ENCODE measurements around the gene SLC25A23.
"Not testable (repeated sequence)": the region's sequence is repeated elsewhere in the genome, so short reads cannot be mapped to it uniquely, and the experiment has no call there.

The SLC25A23 gene

DNA sequence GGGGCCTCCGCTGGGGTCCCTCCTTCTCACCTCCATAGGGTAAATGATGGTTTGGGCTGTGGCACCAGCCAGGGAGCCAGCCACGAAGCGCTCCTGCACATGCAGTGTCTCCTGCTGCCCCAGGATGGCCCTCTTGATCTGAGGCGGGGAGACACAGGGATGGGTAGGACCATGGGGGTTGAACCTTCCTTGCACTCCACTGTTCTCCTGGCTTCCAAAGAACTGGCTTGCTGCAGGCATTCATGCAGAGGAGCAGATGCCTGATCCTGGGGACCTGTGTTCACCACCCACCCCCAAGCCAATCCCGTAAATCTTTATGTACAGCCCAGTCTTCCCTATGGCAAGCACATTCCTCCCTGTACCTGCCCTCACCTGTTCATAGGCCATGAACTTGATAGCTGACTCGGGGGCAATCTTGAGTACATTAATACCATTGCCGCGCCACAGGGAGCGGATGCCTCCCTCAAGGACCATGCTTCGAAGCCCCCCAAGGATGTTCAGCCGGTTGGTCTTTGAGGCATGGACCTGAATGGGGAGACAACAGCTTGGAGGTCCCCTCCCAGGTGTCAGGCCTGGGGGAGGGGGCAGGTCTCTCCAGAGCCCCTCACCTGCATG is 5.5 kb downstream of the SLC25A23 start:
- no peak for DNase-seq

GRCh38 chr19:6452899-6453298 is 6.7 kb downstream of the SLC25A23 start:
- no peak for DNase-seq

DNA sequence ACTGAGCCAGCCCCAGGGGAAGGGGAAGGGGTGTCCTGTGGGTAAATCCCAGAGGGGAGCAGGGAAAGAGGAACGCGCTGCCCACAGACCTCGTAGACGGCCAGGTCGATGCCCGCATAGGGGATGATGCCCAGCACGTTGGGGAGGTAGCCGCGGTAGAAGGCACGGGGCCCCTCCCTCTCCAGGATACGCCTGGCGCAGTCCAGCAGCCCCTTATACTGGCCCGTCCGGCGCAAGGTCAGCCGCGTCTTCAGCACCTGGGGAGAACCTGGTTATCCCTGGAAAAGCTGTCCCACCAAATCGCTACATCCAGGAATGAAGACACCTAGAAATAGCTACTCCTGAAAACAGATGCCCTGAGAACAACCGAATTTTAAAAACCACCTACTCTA is 7.4 kb downstream of the SLC25A23 start:
- no peak for DNase-seq

DNA sequence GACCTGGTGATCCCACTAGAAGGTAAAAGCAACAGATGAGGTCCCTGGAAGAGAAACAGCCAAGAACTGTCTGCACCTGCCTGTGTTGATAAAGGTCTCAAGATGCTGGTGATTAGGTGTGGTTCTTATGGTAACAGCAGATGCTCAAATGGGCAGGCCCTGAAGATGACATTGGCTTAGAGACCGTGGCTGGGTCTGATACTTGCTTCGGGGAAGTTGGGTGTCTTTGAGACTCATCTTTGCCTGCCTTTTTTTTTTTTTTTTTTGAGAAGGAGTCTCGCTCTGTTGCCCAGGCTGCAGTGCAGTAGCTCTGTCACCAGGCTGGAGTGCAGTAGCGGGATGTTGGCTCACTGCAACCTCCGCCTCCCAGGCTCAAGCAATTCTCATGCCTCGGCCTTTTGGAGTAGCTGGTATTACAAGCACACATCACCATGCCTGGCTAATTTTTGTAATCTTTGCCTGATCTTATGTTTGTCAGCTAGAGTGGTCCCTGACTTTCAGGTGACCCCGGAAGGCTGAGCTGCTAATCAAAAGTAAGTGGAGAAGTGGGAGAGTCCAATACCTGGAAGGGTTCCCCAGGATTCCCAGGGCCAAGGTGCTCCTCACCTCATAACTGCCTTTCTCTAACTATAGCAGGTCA is 7.9 kb downstream of the SLC25A23 start:
- no peak for DNase-seq

DNA sequence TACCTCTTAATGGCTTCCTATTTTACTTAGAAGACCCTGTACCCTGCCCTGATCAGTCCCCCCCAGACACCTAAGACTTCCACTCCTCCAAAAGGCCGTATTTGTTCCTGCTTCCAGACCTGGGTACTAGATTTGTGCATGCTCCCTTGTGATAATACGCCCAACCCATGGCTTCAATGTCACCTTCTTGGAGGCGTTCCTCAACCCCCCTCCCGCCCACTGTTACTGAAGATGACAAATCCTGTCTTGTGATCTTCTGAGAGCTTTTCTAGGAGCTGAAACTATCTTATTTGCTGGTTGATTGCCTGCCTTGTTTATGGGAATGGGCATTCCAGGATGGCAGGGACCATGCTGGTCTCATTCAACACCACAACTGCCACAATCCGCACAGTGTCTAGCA is 9.4 kb downstream of the SLC25A23 start:
- no peak for DNase-seq

DNA sequence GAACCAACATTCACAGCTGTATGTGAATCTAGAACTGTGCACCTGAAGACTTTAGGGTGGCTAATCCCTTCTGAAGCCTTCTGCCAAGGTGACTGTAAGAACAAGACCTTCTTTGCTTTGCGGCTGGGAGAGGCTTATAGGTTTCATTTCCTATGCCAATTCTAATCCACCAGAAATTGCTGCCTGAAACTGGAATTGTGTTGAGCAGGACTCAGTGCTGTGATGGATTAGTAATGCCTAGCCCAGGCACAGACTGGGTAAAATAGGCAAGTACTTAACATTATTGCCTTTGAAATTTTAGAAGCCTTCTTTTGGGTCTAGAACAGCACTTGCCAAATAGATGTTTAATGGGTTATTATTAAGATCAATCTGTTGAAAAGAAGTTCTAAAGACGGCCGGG is 11.5 kb downstream of the SLC25A23 start:
- DNase-seq = no peak

DNA sequence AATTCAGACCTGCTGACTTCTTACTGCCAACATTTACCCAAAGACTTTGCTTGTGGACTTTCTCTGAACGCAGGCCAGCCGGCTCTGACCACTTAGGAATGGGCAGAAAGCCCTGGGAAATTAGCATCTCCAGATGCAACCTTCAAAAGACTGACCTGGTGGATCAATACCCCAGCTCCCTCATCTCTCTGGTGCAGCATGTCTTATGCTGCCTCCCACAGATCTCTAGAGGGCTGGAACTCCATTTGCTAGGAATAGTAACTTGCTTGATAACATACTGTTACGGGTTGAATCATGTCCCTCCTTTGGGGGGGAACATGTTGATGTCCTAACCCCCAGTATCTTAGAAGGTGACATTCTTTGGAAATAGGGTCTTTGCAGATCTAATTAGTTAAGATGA is 13.1 kb downstream of the SLC25A23 start:
- no peak for DNase-seq

- DNase-seq = no peak
These were observed 15.6 kb downstream of the SLC25A23 start for GRCh38 chr19:6443986-6444385.

DNA sequence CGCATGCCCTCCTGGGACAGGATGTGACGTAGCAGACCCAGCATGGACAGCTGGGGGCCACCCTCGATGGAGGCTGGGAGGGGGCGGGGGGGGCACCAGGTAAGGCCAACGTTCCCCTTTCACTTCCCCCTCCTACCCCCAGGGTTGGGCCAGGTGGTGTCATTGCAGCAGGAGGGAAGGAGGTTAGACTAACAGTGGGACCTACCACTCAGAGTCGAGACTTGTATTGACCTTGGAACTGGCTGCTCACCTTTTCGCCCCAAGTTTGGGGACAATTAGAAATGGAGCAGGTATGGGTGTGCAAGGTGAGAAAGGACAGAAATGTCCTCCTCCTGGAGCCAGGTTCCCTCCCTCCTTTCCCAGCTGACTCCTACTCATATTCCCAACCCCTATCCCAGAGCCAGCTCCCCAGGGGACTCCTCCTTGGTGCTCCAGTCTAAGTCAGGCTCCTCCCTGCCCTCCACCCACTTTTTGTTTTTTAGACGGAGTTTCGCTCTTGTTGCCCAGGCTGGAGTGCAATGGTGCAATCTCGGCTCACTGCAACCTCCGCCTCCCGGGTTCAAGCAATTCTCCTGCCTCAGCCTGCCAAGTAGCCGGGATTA is 17.4 kb downstream of the SLC25A23 start:
- no peak for DNase-seq

DNA sequence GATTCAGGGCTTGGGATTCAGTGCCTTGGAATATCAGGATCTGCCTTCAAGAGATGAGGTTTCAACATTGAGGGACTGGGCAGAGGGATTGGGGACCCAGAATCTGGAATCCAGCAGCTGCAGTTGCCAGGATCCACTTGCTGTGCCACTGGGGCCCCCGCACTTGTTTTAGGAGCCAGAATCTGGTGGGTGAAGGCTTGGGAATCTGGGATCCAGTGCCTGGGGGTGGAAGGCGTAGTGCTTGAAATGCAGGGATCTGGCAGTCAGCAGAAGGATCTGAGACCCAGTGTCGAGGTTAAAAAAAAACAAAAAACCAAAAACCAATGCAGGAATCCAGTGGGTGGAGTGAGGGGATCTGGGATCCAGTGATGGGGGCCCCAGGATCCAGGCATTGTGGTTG is 18.7 kb downstream of the SLC25A23 start:
- no peak for DNase-seq

DNA sequence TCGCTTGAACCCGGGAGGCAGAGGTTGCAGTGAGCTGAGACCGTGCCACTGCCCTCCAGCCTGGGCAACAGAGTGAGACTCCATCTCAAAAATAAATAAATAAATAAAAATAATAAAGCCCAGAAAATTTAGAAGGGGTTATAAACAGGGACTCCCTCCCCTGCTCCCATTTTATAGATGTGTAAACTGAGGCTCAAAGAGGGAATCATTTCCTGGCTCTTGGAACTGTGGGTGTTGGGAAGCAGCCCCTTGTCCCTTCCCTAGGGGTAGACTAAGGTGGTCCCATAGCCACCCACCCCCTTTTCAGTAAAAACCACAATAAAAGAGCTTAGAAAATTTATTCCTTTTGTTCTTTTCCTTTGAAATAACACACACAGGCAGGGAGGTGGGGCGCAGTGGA is 19.8 kb downstream of the SLC25A23 start:
- no peak for DNase-seq

DNA sequence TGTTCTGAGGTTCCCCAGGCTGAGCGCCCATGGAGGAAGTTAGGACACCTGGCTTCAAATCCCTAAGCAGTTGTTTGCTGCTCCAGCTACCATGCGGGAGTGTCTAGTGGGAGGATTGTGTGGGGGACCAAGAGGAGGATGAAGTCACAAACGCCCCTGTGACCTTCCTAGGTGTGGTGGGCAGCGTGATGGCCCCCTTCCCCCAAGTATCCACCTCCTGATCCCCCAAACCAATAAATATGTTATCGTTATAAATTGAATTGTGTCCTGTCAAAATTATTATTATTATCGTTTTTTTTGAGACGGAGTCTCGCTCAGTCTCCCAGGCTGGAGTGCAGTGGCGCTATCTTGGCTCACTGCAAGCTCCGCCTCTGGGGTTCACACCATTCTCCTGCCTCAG is 25.9 kb downstream of the SLC25A23 start, which contains the start of gene SLC25A41:
Gene SLC25A41, minus strand, starts transcription at position 101 of the 400 bp plus-strand sequence. Its CDS starts 70 bp downstream, at position 31.
- DNase-seq = no peak

DNA sequence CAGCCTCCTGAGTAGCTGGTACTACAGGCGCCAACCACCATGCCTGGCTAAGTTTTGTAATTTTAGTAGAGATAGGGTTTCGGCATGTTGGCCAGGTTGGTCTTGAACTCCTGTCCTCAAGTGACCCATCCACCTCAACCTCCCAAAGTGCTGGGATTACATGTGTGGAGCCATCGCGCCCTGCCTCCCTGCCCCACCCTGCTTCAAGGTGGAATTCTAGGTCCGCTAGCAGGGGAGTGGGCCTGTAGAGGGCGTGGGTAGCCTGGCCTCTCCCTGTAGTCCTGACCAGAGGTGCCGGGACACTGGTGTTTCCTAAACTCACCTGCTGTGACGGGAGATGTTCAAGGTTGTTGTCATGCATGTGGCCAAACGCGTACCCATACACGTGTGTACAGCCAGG is 26.4 kb downstream of the SLC25A23 start:
- DNase-seq = no peak

DNA sequence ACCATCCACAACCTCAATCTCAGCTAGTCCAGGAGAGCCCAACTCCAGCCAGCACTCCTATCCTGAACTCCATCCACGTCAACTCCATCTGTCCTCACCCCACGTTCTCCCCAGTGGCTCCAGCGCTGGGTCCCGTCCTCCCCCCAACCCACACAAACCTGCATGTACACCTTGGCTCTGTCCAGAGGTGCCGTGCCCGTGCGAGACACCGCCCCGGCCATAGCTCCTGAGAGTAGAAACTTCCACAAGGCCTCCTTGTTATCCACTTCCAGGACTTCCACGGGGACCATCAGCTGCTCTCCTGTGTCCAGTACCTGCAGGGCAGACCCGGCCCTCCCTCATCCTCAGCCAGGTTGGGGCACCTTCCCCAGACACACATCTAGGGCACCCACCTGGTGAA is 27.7 kb downstream of the SLC25A23 start:
- DNase-seq = no peak

- DNase-seq = no peak
These were observed 30.0 kb downstream of the SLC25A23 start for GRCh38 chr19:6429419-6430221.

- not testable (repeated sequence) for DNase-seq
These were observed 30.7 kb downstream of the SLC25A23 start for GRCh38 chr19:6428692-6429418.

DNA sequence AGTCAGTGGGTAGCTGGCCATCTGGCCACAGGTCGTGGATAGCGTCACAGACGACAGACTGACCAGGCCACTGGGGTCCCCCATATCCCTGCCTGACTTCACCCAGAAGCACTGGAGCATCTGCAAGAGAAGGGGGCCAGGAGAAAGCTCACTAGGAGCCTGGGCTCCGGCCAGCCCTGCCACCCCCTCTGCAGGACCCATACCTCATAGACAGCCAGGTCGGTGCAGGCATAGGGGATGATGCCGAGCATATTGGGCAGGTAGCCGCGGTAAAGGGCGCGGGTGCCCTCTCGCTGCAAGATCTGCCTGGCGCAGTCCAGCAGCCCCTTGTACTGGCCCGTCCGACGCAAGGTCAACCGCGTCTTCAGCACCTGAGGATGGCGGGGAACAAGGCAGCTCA is 32.5 kb downstream of the SLC25A23 start:
- DNase-seq = no peak

DNA sequence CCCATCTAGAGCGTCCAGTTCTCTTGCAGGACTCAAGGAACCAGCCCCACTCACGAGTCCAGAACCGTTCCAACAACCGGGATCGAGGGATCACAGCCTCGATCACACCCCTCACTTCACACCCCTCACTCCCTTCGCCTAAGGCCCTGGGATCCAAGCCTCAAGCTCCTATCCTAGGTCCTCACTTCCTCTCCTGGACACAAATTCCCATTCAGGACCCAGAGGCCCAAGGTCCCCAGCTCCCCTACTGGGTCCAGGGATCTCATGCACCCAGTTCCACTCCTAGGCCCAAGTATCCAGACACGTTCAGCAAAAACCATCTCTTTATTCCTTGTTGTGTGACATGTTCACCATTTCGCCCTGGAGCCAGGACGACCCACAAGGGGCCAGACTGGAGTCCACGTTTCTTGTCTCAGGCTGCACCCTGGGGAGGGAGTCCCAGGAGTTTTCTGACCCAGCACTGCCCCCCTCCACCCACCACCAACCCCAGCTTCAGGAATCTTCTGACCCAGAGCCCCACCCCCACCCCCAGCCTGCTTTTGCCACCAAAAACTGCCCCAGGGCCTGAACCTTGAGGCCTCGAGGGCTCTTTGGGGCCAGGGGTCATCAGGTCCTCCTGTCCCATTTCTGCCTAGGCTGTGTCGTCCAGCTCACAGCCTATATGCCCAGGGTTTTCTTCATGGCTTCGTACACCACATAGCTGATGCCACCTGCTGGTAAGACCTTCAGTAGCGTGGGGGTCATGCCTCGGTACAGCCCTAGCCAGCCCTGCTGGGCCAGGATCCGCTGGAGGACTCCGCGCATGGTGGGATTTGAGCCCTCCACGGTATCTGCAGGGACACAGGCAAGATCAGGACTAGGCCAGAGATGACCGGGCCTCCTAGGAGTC is 33.6 kb downstream of the SLC25A23 start:
- peak; percentile 48 for DNase-seq

DNA sequence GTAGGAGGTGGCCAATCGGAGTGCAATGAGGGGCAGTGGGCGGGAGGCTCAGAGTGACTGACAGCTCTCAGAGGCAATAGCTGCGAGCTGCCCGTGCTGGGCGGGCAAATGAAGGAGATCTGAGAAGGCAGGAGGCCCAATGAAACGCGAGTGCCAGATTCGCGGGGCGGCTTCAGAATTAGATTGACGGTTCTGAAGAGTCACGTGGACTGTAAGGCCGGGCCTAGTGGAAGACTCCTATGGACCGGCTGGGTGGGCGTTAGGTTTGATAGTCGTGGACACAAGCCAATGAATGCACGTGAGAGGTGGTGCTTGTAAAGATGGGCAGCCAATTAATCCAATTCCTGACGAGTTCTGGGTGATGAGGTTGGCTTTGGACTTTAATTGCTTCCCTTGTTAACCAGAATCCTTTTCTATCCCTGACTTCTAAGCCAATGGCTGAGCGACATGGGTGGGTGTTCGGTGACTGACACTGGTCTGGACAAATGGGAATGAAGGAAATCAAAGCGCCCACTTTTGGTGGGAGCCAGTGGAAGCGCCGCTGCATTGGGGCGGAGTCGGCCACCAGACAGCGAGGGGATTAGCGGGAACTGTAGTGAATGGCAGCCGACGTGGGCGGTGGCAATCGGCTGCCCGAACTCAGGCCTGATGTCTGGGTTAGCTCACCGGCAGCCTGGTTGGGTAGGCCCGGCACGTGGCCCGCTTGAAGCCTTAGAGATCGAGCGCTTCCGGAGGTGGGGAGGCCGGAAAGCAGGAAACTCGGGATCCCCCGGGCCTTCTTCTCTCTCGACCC is 34.5 kb downstream of the SLC25A23 start:
- peak; percentile 100 for DNase-seq

- DNase-seq = no peak
These were observed 35.2 kb downstream of the SLC25A23 start, which contains the start of gene KHSRP for GRCh38 chr19:6424195-6424938. Gene KHSRP, minus strand, starts transcription at chr19:6424811. Its CDS starts 110 bp downstream, at chr19:6424701.

All from GDM1 (cell line).